ENCODE measurements around the gene CYP51A1.

CYP51A1 gene

GRCh38 chr7:92116949-92117348, 17.3 kb downstream of the CYP51A1 start:
- DNase-seq (ENCODE audit: low read depth in 1 of 2, low spot score in 1 of 2), result no peak

GRCh38 chr7:92115821-92116220, 18.5 kb downstream of the CYP51A1 start:
- TF ChIP-seq POLR2AphosphoS5 (IDR thresholded peaks at IDR 0.05; ENCODE audit: low read depth) (no peak), GABPA (IDR thresholded peaks at IDR 0.05; ENCODE audit: low read depth) (no peak), SPI1 (IDR thresholded peaks at IDR 0.05; ENCODE audit: borderline replicate concordance, low read depth) (no peak)
- TF ChIP-seq, protein P1, sequence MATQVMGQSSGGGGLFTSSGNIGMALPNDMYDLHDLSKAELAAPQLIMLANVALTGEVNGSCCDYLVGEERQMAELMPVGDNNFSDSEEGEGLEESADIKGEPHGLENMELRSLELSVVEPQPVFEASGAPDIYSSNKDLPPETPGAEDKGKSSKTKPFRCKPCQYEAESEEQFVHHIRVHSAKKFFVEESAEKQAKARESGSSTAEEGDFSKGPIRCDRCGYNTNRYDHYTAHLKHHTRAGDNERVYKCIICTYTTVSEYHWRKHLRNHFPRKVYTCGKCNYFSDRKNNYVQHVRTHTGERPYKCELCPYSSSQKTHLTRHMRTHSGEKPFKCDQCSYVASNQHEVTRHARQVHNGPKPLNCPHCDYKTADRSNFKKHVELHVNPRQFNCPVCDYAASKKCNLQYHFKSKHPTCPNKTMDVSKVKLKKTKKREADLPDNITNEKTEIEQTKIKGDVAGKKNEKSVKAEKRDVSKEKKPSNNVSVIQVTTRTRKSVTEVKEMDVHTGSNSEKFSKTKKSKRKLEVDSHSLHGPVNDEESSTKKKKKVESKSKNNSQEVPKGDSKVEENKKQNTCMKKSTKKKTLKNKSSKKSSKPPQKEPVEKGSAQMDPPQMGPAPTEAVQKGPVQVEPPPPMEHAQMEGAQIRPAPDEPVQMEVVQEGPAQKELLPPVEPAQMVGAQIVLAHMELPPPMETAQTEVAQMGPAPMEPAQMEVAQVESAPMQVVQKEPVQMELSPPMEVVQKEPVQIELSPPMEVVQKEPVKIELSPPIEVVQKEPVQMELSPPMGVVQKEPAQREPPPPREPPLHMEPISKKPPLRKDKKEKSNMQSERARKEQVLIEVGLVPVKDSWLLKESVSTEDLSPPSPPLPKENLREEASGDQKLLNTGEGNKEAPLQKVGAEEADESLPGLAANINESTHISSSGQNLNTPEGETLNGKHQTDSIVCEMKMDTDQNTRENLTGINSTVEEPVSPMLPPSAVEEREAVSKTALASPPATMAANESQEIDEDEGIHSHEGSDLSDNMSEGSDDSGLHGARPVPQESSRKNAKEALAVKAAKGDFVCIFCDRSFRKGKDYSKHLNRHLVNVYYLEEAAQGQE (IDR thresholded peaks at IDR 0.05; ENCODE audit: insufficient replicate concordance, low read depth), result no peak
- TF ChIP-seq, protein P2, sequence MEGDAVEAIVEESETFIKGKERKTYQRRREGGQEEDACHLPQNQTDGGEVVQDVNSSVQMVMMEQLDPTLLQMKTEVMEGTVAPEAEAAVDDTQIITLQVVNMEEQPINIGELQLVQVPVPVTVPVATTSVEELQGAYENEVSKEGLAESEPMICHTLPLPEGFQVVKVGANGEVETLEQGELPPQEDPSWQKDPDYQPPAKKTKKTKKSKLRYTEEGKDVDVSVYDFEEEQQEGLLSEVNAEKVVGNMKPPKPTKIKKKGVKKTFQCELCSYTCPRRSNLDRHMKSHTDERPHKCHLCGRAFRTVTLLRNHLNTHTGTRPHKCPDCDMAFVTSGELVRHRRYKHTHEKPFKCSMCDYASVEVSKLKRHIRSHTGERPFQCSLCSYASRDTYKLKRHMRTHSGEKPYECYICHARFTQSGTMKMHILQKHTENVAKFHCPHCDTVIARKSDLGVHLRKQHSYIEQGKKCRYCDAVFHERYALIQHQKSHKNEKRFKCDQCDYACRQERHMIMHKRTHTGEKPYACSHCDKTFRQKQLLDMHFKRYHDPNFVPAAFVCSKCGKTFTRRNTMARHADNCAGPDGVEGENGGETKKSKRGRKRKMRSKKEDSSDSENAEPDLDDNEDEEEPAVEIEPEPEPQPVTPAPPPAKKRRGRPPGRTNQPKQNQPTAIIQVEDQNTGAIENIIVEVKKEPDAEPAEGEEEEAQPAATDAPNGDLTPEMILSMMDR (IDR thresholded peaks at IDR 0.05; ENCODE audit: insufficient read depth, low read length), result no peak
- no peak for DNase-seq (ENCODE audit: low read depth in 1 of 2, low spot score in 1 of 2)
- Histone ChIP-seq H3K27me3 (ENCODE audit: insufficient read depth, poor library complexity, severe bottlenecking) (no peaks in the 10 kb centered on the region), H3K27ac (replicated peaks) (no peak overlapping the region), H3K4me3 (replicated peaks; ENCODE audit: insufficient read depth, low read length) (no peak overlapping the region)

More at GRCh38 chr7:92116949-92117348, 17.3 kb downstream of the CYP51A1 start:
- Histone ChIP-seq H3K4me3 (replicated peaks; ENCODE audit: insufficient read depth, low read length) (no peak overlapping the region), H3K27me3 (ENCODE audit: insufficient read depth, poor library complexity, severe bottlenecking) (no peaks in the 10 kb centered on the region), H3K27ac (replicated peaks) (no peak overlapping the region)
- TF ChIP-seq, protein P2 (IDR thresholded peaks at IDR 0.05; ENCODE audit: insufficient read depth, low read length), result no peak
- TF ChIP-seq SPI1 (IDR thresholded peaks at IDR 0.05; ENCODE audit: borderline replicate concordance, low read depth) (no peak), POLR2AphosphoS5 (IDR thresholded peaks at IDR 0.05; ENCODE audit: low read depth) (no peak), GABPA (IDR thresholded peaks at IDR 0.05; ENCODE audit: low read depth) (no peak)
- TF ChIP-seq, protein P1 (IDR thresholded peaks at IDR 0.05; ENCODE audit: insufficient replicate concordance, low read depth), result no peak

- no peak for DNase-seq (ENCODE audit: low read depth in 1 of 2, low spot score in 1 of 2)
- Histone ChIP-seq H3K4me3 (replicated peaks; ENCODE audit: insufficient read depth, low read length) (no peak overlapping the region), H3K27ac (replicated peaks) (no peak overlapping the region), H3K27me3 (ENCODE audit: insufficient read depth, poor library complexity, severe bottlenecking) (no peaks in the 10 kb centered on the region)
- TF ChIP-seq GABPA (IDR thresholded peaks at IDR 0.05; ENCODE audit: low read depth) (no peak), SPI1 (IDR thresholded peaks at IDR 0.05; ENCODE audit: borderline replicate concordance, low read depth) (no peak), POLR2AphosphoS5 (IDR thresholded peaks at IDR 0.05; ENCODE audit: low read depth) (no peak)
- TF ChIP-seq, protein P1 (IDR thresholded peaks at IDR 0.05; ENCODE audit: insufficient replicate concordance, low read depth), result no peak
- TF ChIP-seq, protein P2 (IDR thresholded peaks at IDR 0.05; ENCODE audit: insufficient read depth, low read length), result no peak
Observed at GRCh38 chr7:92110857-92111256, 23.4 kb downstream of the CYP51A1 start.
